K562 (cell line): ENCODE measurements around the gene ALOX12B. TPM values are rescaled to one million over a fixed set of nuclear protein-coding genes. Genes with fewer than 3 reads are reported as not detected.

Experiments
- ATAC-seq: fragments of 200-7000 bp; cut with Tn5 transposase; 3 replicates; pipeline ENCODE4 v1.9.1; 2020; ENCODE audit warnings: moderate library complexity
- BruUV-seq: library from RNA; stranded (reverse); fragments of 400-500 nt; replicated peaks from 2 replicates; lab custom pipeline; 2021; lab: Mats Ljungman, UMichigan
- CTCF ChIA-PET: fragments of 300-600 bp; formaldehyde crosslinking; extraction: SDS; loops from one replicate; lab custom pipeline; 2021; ENCODE audit warnings: low intra/inter-chr PET ratio; lab: Yijun Ruan, JAX
- POLR2A ChIA-PET: fragments of 300-600, 350-650 bp; sonication (Branson Sonifier 250); formaldehyde crosslinking; extraction: SDS; loops from one replicate; lab custom pipeline; 2021; ENCODE audit warnings: antibody characterized with exemption, inconsistent platforms; lab: Yijun Ruan, JAX
- DNase-seq, 4 experiments: peaks; one replicate each; pipeline versions ENCODE4 v3.0.0 to v3.0.0-alpha.2; 2011 to 2018; ENCODE audit warnings: low spot score in 3 of 4, mixed read lengths in 3 of 4; ENCODE audit errors: extremely low read depth in 1 of 4
- FAIRE-seq: peaks from 2 replicates; lab custom pipeline; 2011; peaks lifted over from hg19 to GRCh38; lab: Jason Lieb, UNC
- H2AFZ ChIP-seq: 2 replicates; pipeline ENCODE4 v1.6.0; 2011; ENCODE audit warnings: low read depth, low read length, control low read depth, inconsistent platforms
- H3K27ac ChIP-seq: fragments of 200-600 bp; 3 replicates; pipeline ENCODE4 v1.8.0; 2011; ENCODE audit warnings: low read depth, mild to moderate bottlenecking, control low read depth, inconsistent platforms, low read length, moderate library complexity, mixed read lengths; ENCODE audit errors: extremely low read depth
- H3K27me3 ChIP-seq, 2 experiments: fragments of 300-600 bp in 1 of 2; 2 replicates in 1 of 2; 3 replicates in 1 of 2; pipeline versions ENCODE4 v1.6.0 to v1.8.0; 2011; ENCODE audit warnings: inconsistent platforms in 2 of 2, low read length in 2 of 2, mild to moderate bottlenecking in 1 of 2, mixed read lengths in 1 of 2, moderate library complexity in 1 of 2; ENCODE audit not compliant: control insufficient read depth in 2 of 2, insufficient read depth in 2 of 2
- H3K36me3 ChIP-seq: fragments of 300-600 bp; 3 replicates; pipeline ENCODE4 v1.8.0; 2011; ENCODE audit warnings: mild to moderate bottlenecking, low read length, inconsistent platforms; ENCODE audit not compliant: control insufficient read depth, insufficient read depth
- H3K4me1 ChIP-seq, 2 experiments: fragments of 200-600 bp in 1 of 2; replicated peaks in 1 of 2; 2 replicates in 1 of 2; 3 replicates in 1 of 2; pipeline versions ENCODE4 v1.5.1 to v1.8.0; 2011; ENCODE audit warnings: inconsistent platforms in 2 of 2, low read length in 2 of 2, mild to moderate bottlenecking in 1 of 2, mixed read lengths in 1 of 2, moderate library complexity in 1 of 2; ENCODE audit not compliant: control insufficient read depth in 2 of 2, insufficient read depth in 2 of 2
- H3K4me2 ChIP-seq: 2 replicates; pipeline ENCODE4 v1.6.1; 2011; ENCODE audit warnings: low read length, control low read depth, inconsistent platforms, mixed read lengths; ENCODE audit not compliant: insufficient read depth
- H3K4me3 ChIP-seq: fragments of 200-600 bp; sonication (generic), shearing (Covaris generic); 2 replicates; pipeline ENCODE4 v1.5.1; 2016; ENCODE audit warnings: control low read depth, inconsistent platforms
- H3K79me2 ChIP-seq: fragments of 200-600 bp; 3 replicates; pipeline ENCODE4 v1.8.0; 2011; ENCODE audit warnings: low read length, inconsistent platforms; ENCODE audit not compliant: control insufficient read depth, insufficient read depth
- H3K9ac ChIP-seq, 2 experiments: 2 replicates each; pipeline versions ENCODE4 v1.6.0 to v1.6.1; 2011; ENCODE audit warnings: low read depth in 2 of 2, low read length in 2 of 2, control low read depth in 1 of 2, inconsistent platforms in 1 of 2, mild to moderate bottlenecking in 1 of 2, mixed read lengths in 1 of 2; ENCODE audit not compliant: insufficient read depth in 1 of 2
- H3K9me1 ChIP-seq: one replicate; pipeline ENCODE4 v1.6.0; 2011; ENCODE audit warnings: inconsistent platforms, mild to moderate bottlenecking, low read length, moderate library complexity; ENCODE audit not compliant: control insufficient read depth, insufficient read depth
- H3K9me3 ChIP-seq: replicated peaks from 2 replicates; pipeline ENCODE4 v1.5.1; 2011; ENCODE audit warnings: low read depth, low read length, inconsistent platforms; ENCODE audit not compliant: control insufficient read depth, insufficient read depth
- H4K20me1 ChIP-seq: replicated peaks from 2 replicates; pipeline ENCODE4 v1.6.1; 2011; ENCODE audit warnings: low read length, inconsistent platforms, mixed read lengths; ENCODE audit not compliant: control insufficient read depth, insufficient read depth
- BRD9 ChIP-seq: fragments of 450-650 bp; IDR thresholded peaks from 2 replicates; pipeline ENCODE4 v1.6.1; 2018; ENCODE audit warnings: low read depth; ENCODE audit not compliant: partially characterized antibody
- BRF2 ChIP-seq: IDR thresholded peaks from 3 replicates; pipeline ENCODE4 v1.6.1; 2011; ENCODE audit warnings: borderline replicate concordance, mild to moderate bottlenecking; ENCODE audit not compliant: insufficient read length, insufficient read depth
- E2F3 ChIP-seq: fragments of 250-450 bp; sonication (Bioruptor Pico); IDR thresholded peaks from 2 replicates; pipeline ENCODE4 v1.4.0; 2020; ENCODE audit warnings: mild to moderate bottlenecking
- FOXK1 ChIP-seq: sonication (generic); formaldehyde crosslinking; IDR thresholded peaks from 2 replicates; pipeline ENCODE4 v1.8.0; 2022; ENCODE audit warnings: missing genetic modification reagents, mild to moderate bottlenecking, borderline replicate concordance
- GTF2F1 ChIP-seq: IDR thresholded peaks from 2 replicates; pipeline ENCODE4 v1.6.1; 2011; ENCODE audit warnings: low read depth, low read length, improper control_type of control experiment
- HOMEZ ChIP-seq: fragments of 250-450 bp; sonication (Bioruptor Pico); IDR thresholded peaks from 2 replicates; pipeline ENCODE4 v1.4.0; 2020; ENCODE audit warnings: mild to moderate bottlenecking, moderate library complexity
- KDM1A ChIP-seq, 2 experiments: fragments of 450-650 bp; IDR thresholded peaks; 2 replicates each; pipeline ENCODE4 v1.6.1; 2016; ENCODE audit warnings: mild to moderate bottlenecking in 2 of 2
- NFYB ChIP-seq: IDR thresholded peaks from 2 replicates; pipeline ENCODE4 v1.6.1; 2011; ENCODE audit warnings: mild to moderate bottlenecking, moderate library complexity; ENCODE audit not compliant: insufficient read length; ENCODE audit errors: extremely low read depth
- RUNX1 ChIP-seq: sonication (generic); IDR thresholded peaks from 2 replicates; pipeline ENCODE4 v1.6.1; 2016; ENCODE audit warnings: antibody characterized with exemption, low read depth
- SMAD3 ChIP-seq: fragments of 450-650 bp; formaldehyde crosslinking; conservative IDR thresholded peaks from 2 replicates; pipeline ENCODE4 v1.4.0; 2020; ENCODE audit warnings: mild to moderate bottlenecking
- ZNF24 ChIP-seq: fragments of 450-650 bp; IDR thresholded peaks from 2 replicates; pipeline ENCODE4 v1.6.1; 2016
- ZNF280B ChIP-seq: fragments of 250-450 bp; sonication (Bioruptor Pico); IDR thresholded peaks from 2 replicates; pipeline ENCODE4 v1.5.1; 2021; ENCODE audit warnings: mild to moderate bottlenecking
- ZNF41 ChIP-seq: fragments of 250-450 bp; sonication (Bioruptor Pico); conservative IDR thresholded peaks from 2 replicates; pipeline ENCODE4 v1.4.0; 2020; ENCODE audit warnings: mild to moderate bottlenecking
- WGBS: fragments of 100-300 bp; shearing (Covaris generic); methylation state at CpG from one replicate; pipeline ENCODE4 v1.1.6; 2016; ENCODE audit warnings: low coverage, mixed read lengths; ENCODE audit not compliant: insufficient coverage; ENCODE audit errors: missing lambda C conversion rate; 5-methylcytosine and 5-hydroxymethylcytosine counted together
- in situ Hi-C: fragments of 300-500 bp; cut with MboI; formaldehyde crosslinking; loops from 4 replicates; pipeline ENCODE4 v1.15.0; 2018; ENCODE audit warnings: inconsistent platforms, mixed read lengths
- intact Hi-C: fragments of 100-400 bp; cut with micrococcal nuclease; formaldehyde crosslinking; loops from 2 replicates; pipeline ENCODE4 v1.14.2; 2022
- polyA plus RNA-seq, 8 experiments: library from polyadenylated mRNA; depleted of rRNA in 4 of 8; stranded (reverse) in 5 of 8; unstranded in 3 of 8; fragments of >200 nt; fragmentation: Nextera tagmentation in 2 of 8; fragmentation: Illumina TruSeq in 1 of 8; extraction: Ambion mirVana in 2 of 8; extraction: Trizol in 1 of 8; gene quantifications; 2 replicates each; pipeline versions ENCODE4 v1.2.1 to v1.2.3, GENCODE V29; 2011 to 2014; ENCODE audit warnings: inconsistent platforms in 1 of 8, missing spikeins in 1 of 8
- total RNA-seq, 7 experiments: library from RNA; depleted of rRNA in 6 of 7; stranded (reverse); fragments of >200 nt in 6 of 7; fragmentation: Illumina TruSeq in 2 of 7; extraction: Trizol in 2 of 7; gene quantifications; 2 replicates each; pipeline versions ENCODE4 v1.2.1 to v1.2.3, GENCODE V29; 2011 to 2021; ENCODE audit warnings: low replicate concordance in 1 of 7
- TF ChIP-seq, protein P1 (sequence below): fragments of 250-450 bp; sonication (Bioruptor Pico); IDR thresholded peaks from 2 replicates; pipeline ENCODE4 v1.8.0; 2021; ENCODE audit warnings: moderate library complexity, mild to moderate bottlenecking, inconsistent platforms

ALOX12B gene
- total and polyA plus RNA-seq, 9 of the 15 experiments (the other 6 are each of a cell fraction or from before 2014, with no cell fraction given) = not detected

DNA sequence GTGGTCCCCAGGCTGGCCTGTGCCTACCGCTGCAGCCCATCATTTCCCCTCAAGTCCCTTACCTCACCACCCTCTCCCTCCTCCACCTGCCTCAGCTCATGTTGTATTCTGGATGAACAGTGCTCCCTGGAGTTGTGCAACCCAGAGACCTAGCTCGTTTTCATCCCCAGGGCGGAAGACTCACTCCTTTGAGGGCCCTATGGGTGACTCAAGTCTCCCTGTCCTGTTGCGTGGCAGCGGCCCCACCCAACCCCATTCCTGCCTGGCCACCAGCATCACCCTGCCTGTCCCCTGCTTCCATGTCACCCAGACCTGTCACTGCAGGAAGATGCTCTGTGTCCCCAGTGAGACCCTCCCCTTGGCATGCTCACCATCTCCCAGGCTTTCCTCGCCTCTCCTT is 3.3 kb downstream of the ALOX12B start:
- Histone ChIP-seq H3K27ac (no peak overlapping the region), H3K36me3 (no peaks in the 10 kb centered on the region), H3K4me2 (no peak overlapping the region), H3K9ac (no peak overlapping the region), H3K79me2 (no peaks in the 10 kb centered on the region), H3K4me1 (peaks cover 10 to 25% of the 10 kb centered on the region in 2 experiments; a peak in 4 of 5 replicates), H2AFZ (no peak overlapping the region), H3K9me3 (no peaks in the 10 kb centered on the region), H3K9me1 (no peaks in the 10 kb centered on the region), H4K20me1 (no peaks in the 10 kb centered on the region), H3K4me3 (no peak overlapping the region), H3K27me3 (peaks cover 0 to 8% of the 10 kb centered on the region in 2 experiments; a peak in 2 of 5 replicates)
- ChIA-PET CTCF (interaction anchor here (0.7 kb wide), 1 partner anchor 702 kb away, joined by 3 read pairs; no protein-coding TSS in a partner anchor), POLR2A (interaction anchor here (0.6 to 0.7 kb wide), 2 partner anchors 26 to 157 kb away, joined by 3 to 4 read pairs; no protein-coding TSS in a partner anchor)
- DNase-seq (no peak), ATAC-seq (no peak), FAIRE-seq (no peak)
- no peak for TF ChIP-seq KDM1A (IDR thresholded peaks at IDR 0.05)
- no peak for TF ChIP-seq ZNF24
- TF ChIP-seq BRD9 = no peak
- TF ChIP-seq E2F3 = no peak
- TF ChIP-seq BRF2 = no peak
- TF ChIP-seq GTF2F1 = no peak
- no peak for TF ChIP-seq HOMEZ (CRISPR knock-in tag)
- TF ChIP-seq ZNF41 (CRISPR knock-in tag) = no peak
- no peak for TF ChIP-seq RUNX1
- no peak for TF ChIP-seq SMAD3
- no peak for TF ChIP-seq FOXK1 (CRISPR knock-in tag)
- no peak for TF ChIP-seq NFYB
- TF ChIP-seq ZNF280B (CRISPR knock-in tag) = no peak
- TF ChIP-seq, protein P1, sequence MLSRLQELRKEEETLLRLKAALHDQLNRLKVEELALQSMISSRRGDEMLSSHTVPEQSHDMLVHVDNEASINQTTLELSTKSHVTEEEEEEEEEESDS = no peak
- intact Hi-C loops = no loop called here
- in situ Hi-C loops = no loop called here
- 44% methylated on average over 4 of the region's 6 CpGs for WGBS
- BruUV-seq = no TSS peak
